Measurements from ENCODE around the gene SLIT1.

SLIT1 gene

DNA sequence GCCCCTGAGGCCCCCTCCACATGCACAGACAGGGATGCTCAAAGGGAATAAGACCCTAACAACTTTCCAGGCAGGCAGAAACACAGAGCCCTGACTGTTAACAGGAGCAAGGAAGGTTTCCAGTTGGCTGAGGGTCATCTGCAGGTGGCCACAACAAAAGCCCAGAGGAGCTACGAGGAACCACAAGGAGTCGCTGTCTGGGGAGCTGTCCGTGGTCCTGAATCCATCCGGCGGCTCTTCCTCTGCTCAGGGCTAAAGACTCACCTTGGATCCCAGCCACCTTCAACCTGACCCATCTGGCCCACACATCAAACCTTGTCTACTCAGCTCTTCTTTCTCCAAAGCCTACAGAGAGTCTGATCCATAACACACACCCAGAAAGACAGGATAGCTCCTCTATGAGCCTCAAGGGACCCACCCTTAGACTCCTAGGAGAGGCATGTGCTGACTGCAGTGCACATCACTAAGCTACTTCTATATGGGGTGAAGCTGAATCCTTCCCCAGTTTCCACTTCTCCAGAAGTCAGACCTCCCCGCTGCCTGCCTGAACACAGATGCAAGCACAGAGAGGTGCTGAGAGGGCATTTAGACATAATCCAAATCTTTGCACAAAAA lies 104.0 kb downstream of the SLIT1 start:
- no peaks in the 10 kb centered on the region for H3K36me3 ChIP-seq (ENCODE audit: control insufficient read depth, insufficient read depth, low read length)
- no peaks in the 10 kb centered on the region for H3K79me1 ChIP-seq (ENCODE audit: low read length)
- no peak overlapping the region for H4K8ac ChIP-seq (ENCODE audit: low read depth, low read length)
- no peak overlapping the region for H3K23ac ChIP-seq (ENCODE audit: low read length)
- no peak overlapping the region for H3K9ac ChIP-seq (ENCODE audit: low read length)
- no peaks in the 10 kb centered on the region for H3K4me1 ChIP-seq (ENCODE audit: control insufficient read depth, low read depth, low read length)
- peak; percentile 78 for DNase-seq
- H4K5ac ChIP-seq (ENCODE audit: low read length), result no peak overlapping the region
- no peak overlapping the region for H3K4ac ChIP-seq (ENCODE audit: low read depth, low read length)
- no peak overlapping the region for H2BK15ac ChIP-seq (replicated peaks; ENCODE audit: low read depth)
- no peaks in the 10 kb centered on the region for H3K79me2 ChIP-seq (ENCODE audit: control insufficient read depth, insufficient read depth, low read length)
- H3K27me3 ChIP-seq (ENCODE audit: insufficient read depth, low read length, poor library complexity), result no peaks in the 10 kb centered on the region
- H3K4me3 ChIP-seq (ENCODE audit: low read length), result no peak overlapping the region
- H3K56ac ChIP-seq (ENCODE audit: low read length), result no peak overlapping the region
- H2AK5ac ChIP-seq (ENCODE audit: low read length), result no peak overlapping the region
- H3K4me2 ChIP-seq (ENCODE audit: low read length), result no peak overlapping the region
- H2BK120ac ChIP-seq (ENCODE audit: low read depth, low read length), result no peak overlapping the region
- no peak overlapping the region for H3K18ac ChIP-seq (ENCODE audit: low read length)
- no peak overlapping the region for H3K27ac ChIP-seq (ENCODE audit: low read depth, low read length)
- H2BK5ac ChIP-seq (ENCODE audit: low read length), result no peak overlapping the region
- no CpG with 5 or more reads among the region's 6 CpGs for WGBS (ENCODE audit: extremely low coverage, insufficient coverage, low lambda C conversion rate)

DNA sequence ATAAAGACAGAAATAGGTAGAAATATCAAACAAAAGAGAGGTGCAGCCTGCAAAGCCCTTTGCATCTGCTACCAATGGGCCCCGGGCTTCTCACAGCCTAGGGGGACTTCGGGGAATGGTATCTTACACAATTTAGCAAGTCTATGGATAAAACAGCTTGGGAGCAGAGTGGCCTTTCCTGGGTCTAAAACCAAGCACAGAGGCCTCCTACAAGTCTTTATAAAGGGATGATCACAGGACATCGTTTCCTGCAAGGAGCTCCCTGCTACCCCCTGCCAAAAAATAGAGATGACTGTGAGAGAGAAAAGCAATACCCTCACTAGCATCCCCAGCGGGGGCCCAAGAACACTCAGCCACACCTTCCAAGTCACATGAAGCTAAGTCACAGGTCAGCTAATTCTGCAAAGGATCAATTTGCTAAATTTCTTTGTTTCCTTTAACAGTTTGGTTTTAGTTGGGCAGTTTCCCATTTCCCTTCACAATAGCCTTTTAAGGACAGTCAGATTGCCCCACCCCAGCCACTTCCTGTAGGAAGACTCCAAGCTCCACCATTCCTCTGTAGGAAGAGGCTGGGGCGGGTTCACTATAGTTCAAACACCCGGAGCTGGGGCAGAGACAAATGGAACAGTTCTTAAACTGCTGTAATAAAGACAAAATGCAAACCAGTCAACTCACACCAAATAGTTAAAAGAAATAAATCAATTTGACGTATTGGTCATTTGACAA lies 105.5 kb downstream of the SLIT1 start:
- no peaks in the 10 kb centered on the region for H3K4me1 ChIP-seq (ENCODE audit: control insufficient read depth, low read depth, low read length)
- H3K27me3 ChIP-seq (ENCODE audit: insufficient read depth, low read length, poor library complexity), result no peaks in the 10 kb centered on the region
- H2BK5ac ChIP-seq (ENCODE audit: low read length), result no peak overlapping the region
- H3K23ac ChIP-seq (ENCODE audit: low read length), result no peak overlapping the region
- H3K18ac ChIP-seq (ENCODE audit: low read length), result no peak overlapping the region
- H3K79me1 ChIP-seq (ENCODE audit: low read length), result no peaks in the 10 kb centered on the region
- H3K4ac ChIP-seq (ENCODE audit: low read depth, low read length), result no peak overlapping the region
- H3K4me3 ChIP-seq (ENCODE audit: low read length), result no peak overlapping the region
- no peak overlapping the region for H2BK15ac ChIP-seq (replicated peaks; ENCODE audit: low read depth)
- H3K79me2 ChIP-seq (ENCODE audit: control insufficient read depth, insufficient read depth, low read length), result no peaks in the 10 kb centered on the region
- H4K5ac ChIP-seq (ENCODE audit: low read length), result no peak overlapping the region
- DNase-seq, result no peak
- H3K9ac ChIP-seq (ENCODE audit: low read length), result no peak overlapping the region
- no peak overlapping the region for H3K4me2 ChIP-seq (ENCODE audit: low read length)
- no peak overlapping the region for H3K56ac ChIP-seq (ENCODE audit: low read length)
- WGBS (ENCODE audit: extremely low coverage, insufficient coverage, low lambda C conversion rate), result no CpG with 5 or more reads among the region's 7 CpGs
- H3K36me3 ChIP-seq (ENCODE audit: control insufficient read depth, insufficient read depth, low read length), result no peaks in the 10 kb centered on the region
- no peak overlapping the region for H2BK120ac ChIP-seq (ENCODE audit: low read depth, low read length)
- H4K8ac ChIP-seq (ENCODE audit: low read depth, low read length), result no peak overlapping the region
- H3K27ac ChIP-seq (ENCODE audit: low read depth, low read length), result no peak overlapping the region
- no peak overlapping the region for H2AK5ac ChIP-seq (ENCODE audit: low read length)

DNA sequence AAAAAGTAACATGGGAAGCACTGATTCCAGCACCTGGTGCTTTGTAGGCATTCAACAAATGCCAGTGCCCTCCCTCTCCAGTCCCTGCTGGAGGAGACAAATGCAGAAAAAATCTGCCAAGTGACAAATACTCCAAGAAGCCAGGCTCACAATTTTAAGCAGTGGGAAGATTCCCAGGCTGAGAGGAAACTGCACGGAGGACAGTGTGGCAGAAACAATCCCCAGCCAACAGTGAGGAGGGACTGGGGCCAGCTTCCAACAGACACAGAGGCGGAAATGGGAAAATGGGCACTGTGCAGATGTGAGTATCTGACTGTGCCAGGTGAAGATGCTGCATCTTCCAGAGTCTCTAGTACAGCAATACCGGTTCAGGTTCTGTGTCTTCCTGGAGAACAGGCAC lies 106.3 kb downstream of the SLIT1 start:
- H3K27me3 ChIP-seq (ENCODE audit: insufficient read depth, low read length, poor library complexity), result no peaks in the 10 kb centered on the region
- H2AK5ac ChIP-seq (ENCODE audit: low read length), result no peak overlapping the region
- H2BK15ac ChIP-seq (replicated peaks; ENCODE audit: low read depth), result no peak overlapping the region
- no peak overlapping the region for H3K23ac ChIP-seq (ENCODE audit: low read length)
- H3K36me3 ChIP-seq (ENCODE audit: control insufficient read depth, insufficient read depth, low read length), result no peaks in the 10 kb centered on the region
- no CpG with 5 or more reads among the region's 3 CpGs for WGBS (ENCODE audit: extremely low coverage, insufficient coverage, low lambda C conversion rate)
- H3K79me2 ChIP-seq (ENCODE audit: control insufficient read depth, insufficient read depth, low read length), result no peaks in the 10 kb centered on the region
- no peak overlapping the region for H3K9ac ChIP-seq (ENCODE audit: low read length)
- no peak overlapping the region for H3K4me3 ChIP-seq (ENCODE audit: low read length)
- no peak overlapping the region for H3K18ac ChIP-seq (ENCODE audit: low read length)
- H3K4me2 ChIP-seq (ENCODE audit: low read length), result no peak overlapping the region
- DNase-seq, result no peak
- H3K4me1 ChIP-seq (ENCODE audit: control insufficient read depth, low read depth, low read length), result peaks cover 2% of the 10 kb centered on the region
- H2BK5ac ChIP-seq (ENCODE audit: low read length), result no peak overlapping the region
- H4K5ac ChIP-seq (ENCODE audit: low read length), result no peak overlapping the region
- no peak overlapping the region for H3K4ac ChIP-seq (ENCODE audit: low read depth, low read length)
- no peak overlapping the region for H3K27ac ChIP-seq (ENCODE audit: low read depth, low read length)
- no peak overlapping the region for H4K8ac ChIP-seq (ENCODE audit: low read depth, low read length)
- no peaks in the 10 kb centered on the region for H3K79me1 ChIP-seq (ENCODE audit: low read length)
- H3K56ac ChIP-seq (ENCODE audit: low read length), result no peak overlapping the region
- H2BK120ac ChIP-seq (ENCODE audit: low read depth, low read length), result no peak overlapping the region

DNA sequence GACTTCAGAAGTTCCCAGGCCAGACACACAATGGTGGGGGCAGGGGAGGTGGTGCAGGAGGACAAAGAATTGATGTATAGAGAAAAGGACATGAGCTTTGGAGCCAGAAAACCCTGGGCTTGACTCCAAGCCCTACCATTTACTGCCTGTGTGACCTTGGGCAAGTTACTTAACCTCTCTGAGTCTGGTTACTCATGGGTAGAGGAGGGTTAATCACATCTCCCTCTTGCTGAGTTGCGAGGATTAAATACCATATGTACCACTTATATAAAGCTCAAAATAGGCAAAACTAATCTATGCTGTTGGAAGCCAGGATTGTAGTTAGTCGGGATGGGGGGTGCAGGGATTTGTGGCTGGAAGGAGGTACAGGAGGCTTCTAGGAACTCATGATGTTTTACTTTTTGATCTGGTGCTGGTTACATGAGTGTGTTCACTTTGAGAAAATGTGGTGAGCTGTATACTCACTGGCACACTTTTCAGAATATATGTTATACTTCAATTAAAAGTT lies 106.8 kb downstream of the SLIT1 start:
- H2BK5ac ChIP-seq (ENCODE audit: low read length), result no peak overlapping the region
- WGBS (ENCODE audit: extremely low coverage, insufficient coverage, low lambda C conversion rate), result no CpG with 5 or more reads among the region's 2 CpGs
- H3K79me1 ChIP-seq (ENCODE audit: low read length), result no peaks in the 10 kb centered on the region
- H3K27me3 ChIP-seq (ENCODE audit: insufficient read depth, low read length, poor library complexity), result no peaks in the 10 kb centered on the region
- H3K27ac ChIP-seq (ENCODE audit: low read depth, low read length), result no peak overlapping the region
- no peaks in the 10 kb centered on the region for H3K79me2 ChIP-seq (ENCODE audit: control insufficient read depth, insufficient read depth, low read length)
- H2AK5ac ChIP-seq (ENCODE audit: low read length), result no peak overlapping the region
- DNase-seq, result no peak
- no peaks in the 10 kb centered on the region for H3K36me3 ChIP-seq (ENCODE audit: control insufficient read depth, insufficient read depth, low read length)
- no peak overlapping the region for H2BK120ac ChIP-seq (ENCODE audit: low read depth, low read length)
- no peak overlapping the region for H3K9ac ChIP-seq (ENCODE audit: low read length)
- H2BK15ac ChIP-seq (replicated peaks; ENCODE audit: low read depth), result no peak overlapping the region
- peaks cover 4% of the 10 kb centered on the region for H3K4me1 ChIP-seq (ENCODE audit: control insufficient read depth, low read depth, low read length)
- H4K5ac ChIP-seq (ENCODE audit: low read length), result no peak overlapping the region
- no peak overlapping the region for H3K4me3 ChIP-seq (ENCODE audit: low read length)
- no peak overlapping the region for H3K4ac ChIP-seq (ENCODE audit: low read depth, low read length)
- no peak overlapping the region for H3K18ac ChIP-seq (ENCODE audit: low read length)
- H3K56ac ChIP-seq (ENCODE audit: low read length), result no peak overlapping the region
- H3K23ac ChIP-seq (ENCODE audit: low read length), result no peak overlapping the region
- H3K4me2 ChIP-seq (ENCODE audit: low read length), result no peak overlapping the region
- H4K8ac ChIP-seq (ENCODE audit: low read depth, low read length), result no peak overlapping the region

DNA sequence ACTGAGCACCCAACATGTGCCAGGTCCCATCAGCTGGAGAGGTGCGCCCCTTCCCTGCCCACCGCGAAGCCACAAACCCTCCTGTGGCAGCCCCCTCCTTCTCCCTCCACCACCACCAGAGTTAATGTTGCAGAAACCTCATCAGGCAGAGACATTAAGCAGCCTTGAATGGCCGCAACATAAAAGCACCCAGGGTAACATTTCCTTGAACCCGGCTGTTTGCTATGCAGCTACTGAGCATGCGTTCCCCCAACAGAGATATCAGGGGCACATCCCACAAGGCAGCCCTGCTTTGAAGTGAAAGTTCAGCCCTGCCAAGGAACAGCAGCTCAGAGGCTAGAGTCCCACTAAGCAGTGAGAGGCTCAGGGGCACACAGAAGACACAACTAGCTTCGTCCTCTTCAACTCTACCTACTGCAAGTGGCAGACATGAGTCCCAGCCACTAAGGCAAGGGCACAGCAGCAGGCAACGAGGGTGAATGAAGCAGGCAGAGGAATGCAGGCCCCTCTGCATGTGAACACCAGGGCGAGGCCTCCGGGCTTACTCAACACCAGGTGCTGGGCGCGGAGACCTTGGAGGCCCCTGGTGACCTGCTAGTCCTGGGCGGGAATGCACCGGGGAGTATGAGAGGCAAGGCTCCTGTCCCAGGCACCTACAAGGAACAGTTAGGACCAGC lies 107.4 kb downstream of the SLIT1 start:
- H2BK5ac ChIP-seq (ENCODE audit: low read length), result no peak overlapping the region
- no CpG with 5 or more reads among the region's 14 CpGs for WGBS (ENCODE audit: extremely low coverage, insufficient coverage, low lambda C conversion rate)
- H4K5ac ChIP-seq (ENCODE audit: low read length), result no peak overlapping the region
- no peak overlapping the region for H3K27ac ChIP-seq (ENCODE audit: low read depth, low read length)
- H2AK5ac ChIP-seq (ENCODE audit: low read length), result no peak overlapping the region
- H3K23ac ChIP-seq (ENCODE audit: low read length), result no peak overlapping the region
- H3K4me2 ChIP-seq (ENCODE audit: low read length), result no peak overlapping the region
- H3K27me3 ChIP-seq (ENCODE audit: insufficient read depth, low read length, poor library complexity), result no peaks in the 10 kb centered on the region
- no peak overlapping the region for H2BK120ac ChIP-seq (ENCODE audit: low read depth, low read length)
- H3K18ac ChIP-seq (ENCODE audit: low read length), result no peak overlapping the region
- no peak overlapping the region for H4K8ac ChIP-seq (ENCODE audit: low read depth, low read length)
- peaks cover 5% of the 10 kb centered on the region for H3K4me1 ChIP-seq (ENCODE audit: control insufficient read depth, low read depth, low read length)
- no peaks in the 10 kb centered on the region for H3K79me1 ChIP-seq (ENCODE audit: low read length)
- H3K56ac ChIP-seq (ENCODE audit: low read length), result no peak overlapping the region
- no peak overlapping the region for H2BK15ac ChIP-seq (replicated peaks; ENCODE audit: low read depth)
- DNase-seq, result no peak
- H3K9ac ChIP-seq (ENCODE audit: low read length), result no peak overlapping the region
- no peak overlapping the region for H3K4me3 ChIP-seq (ENCODE audit: low read length)
- no peak overlapping the region for H3K4ac ChIP-seq (ENCODE audit: low read depth, low read length)
- H3K79me2 ChIP-seq (ENCODE audit: control insufficient read depth, insufficient read depth, low read length), result no peaks in the 10 kb centered on the region
- H3K36me3 ChIP-seq (ENCODE audit: control insufficient read depth, insufficient read depth, low read length), result no peaks in the 10 kb centered on the region
